Endothelial cell of umbilical vein (primary cell): ENCODE results near the gene SNAI3. TPM values are rescaled to one million over a fixed set of nuclear protein-coding genes. Genes with fewer than 3 reads are reported as not detected.

Experiments used
- BruUV-seq: library from RNA; stranded (reverse); fragments of 400-500 nt; replicated peaks from 2 replicates; lab custom pipeline; 2021; lab: Mats Ljungman, UMichigan
- CTCF ChIA-PET: fragments of 300-600, 350-600 bp; sonication (Branson Sonifier 250); formaldehyde crosslinking; loops from one replicate; lab custom pipeline; 2021; ENCODE audit warnings: antibody characterized with exemption, inconsistent platforms; lab: Charles Lee
- POLR2A ChIA-PET: fragments of 300-600, 350-600 bp; sonication (Branson Sonifier 250); formaldehyde crosslinking; loops from one replicate; lab custom pipeline; 2021; ENCODE audit warnings: antibody characterized with exemption, inconsistent platforms; lab: Charles Lee
- DNase-seq: peaks from one replicate; pipeline ENCODE4 v3.0.0-alpha.2; 2011; ENCODE audit warnings: low read depth, low spot score
- FAIRE-seq: peaks from 2 replicates; lab custom pipeline; 2011; peaks lifted over from hg19 to GRCh38; lab: Jason Lieb, UNC
- H2AFZ ChIP-seq: 2 replicates; pipeline ENCODE4 v1.6.0; 2012; ENCODE audit warnings: low read depth, low read length, control low read depth, inconsistent platforms
- H3K27ac ChIP-seq: 2 replicates; pipeline ENCODE4 v1.5.1; 2011; ENCODE audit warnings: low read depth, mild to moderate bottlenecking, control low read depth, low read length, moderate library complexity; ENCODE audit not compliant: insufficient read depth
- H3K27me3 ChIP-seq, 2 experiments: 2 replicates each; pipeline versions ENCODE4 v1.6.0 to v1.6.1; 2011; ENCODE audit warnings: low read length in 2 of 2, mixed read lengths in 1 of 2; ENCODE audit not compliant: control insufficient read depth in 2 of 2, insufficient read depth in 2 of 2
- H3K36me3 ChIP-seq, 2 experiments: 2 replicates in 1 of 2; 3 replicates in 1 of 2; pipeline ENCODE4 v1.5.1; 2011; ENCODE audit warnings: low read length in 2 of 2, mild to moderate bottlenecking in 1 of 2, moderate library complexity in 1 of 2; ENCODE audit not compliant: control insufficient read depth in 2 of 2, insufficient read depth in 2 of 2; ENCODE audit errors: extremely low read depth in 1 of 2
- H3K4me1 ChIP-seq: 3 replicates; pipeline ENCODE4 v1.5.1; 2011; ENCODE audit warnings: mild to moderate bottlenecking, low read length; ENCODE audit not compliant: control insufficient read depth, insufficient read depth; ENCODE audit errors: extremely low read depth
- H3K4me2 ChIP-seq: 2 replicates; pipeline ENCODE4 v1.6.1; 2011; ENCODE audit warnings: low read length, control low read depth, mixed read lengths; ENCODE audit not compliant: insufficient read depth
- H3K4me3 ChIP-seq, 3 experiments: fragments of 200-600 bp in 1 of 3; sonication (generic), shearing (Covaris generic) in 1 of 3; replicated peaks in 1 of 3; 2 replicates each; pipeline ENCODE4 v1.5.1; 2011 to 2016; ENCODE audit warnings: control low read depth in 3 of 3, low read length in 3 of 3, mild to moderate bottlenecking in 2 of 3, inconsistent platforms in 1 of 3, low read depth in 1 of 3, moderate library complexity in 1 of 3; ENCODE audit not compliant: insufficient read depth in 1 of 3
- H3K79me2 ChIP-seq: 2 replicates; pipeline ENCODE4 v1.6.0; 2012; ENCODE audit warnings: low read length, inconsistent platforms; ENCODE audit not compliant: control insufficient read depth, insufficient read depth
- H3K9ac ChIP-seq: replicated peaks from 2 replicates; pipeline ENCODE3; 2011; ENCODE audit warnings: low read length, control low read depth; ENCODE audit not compliant: insufficient read depth; ENCODE audit errors: extremely low read depth
- H3K9me1 ChIP-seq: replicated peaks from 3 replicates; pipeline ENCODE4 v1.6.0; 2011; ENCODE audit warnings: mild to moderate bottlenecking, low read length; ENCODE audit not compliant: control insufficient read depth, insufficient read depth; ENCODE audit errors: extremely low read depth
- H3K9me3 ChIP-seq: replicated peaks from 2 replicates; pipeline ENCODE4 v1.5.1; 2012; ENCODE audit warnings: low read length, inconsistent platforms; ENCODE audit not compliant: control insufficient read depth, insufficient read depth
- H4K20me1 ChIP-seq: replicated peaks from 2 replicates; pipeline ENCODE3; 2011; ENCODE audit warnings: mild to moderate bottlenecking, low read length; ENCODE audit not compliant: control insufficient read depth, insufficient read depth; ENCODE audit errors: extremely low read depth
- EZH2 ChIP-seq: IDR thresholded peaks from 2 replicates; pipeline ENCODE4 v1.6.1; 2012; ENCODE audit warnings: borderline replicate concordance, low read depth, mild to moderate bottlenecking, moderate library complexity, low read length, inconsistent platforms; ENCODE audit not compliant: severe bottlenecking
- FOS ChIP-seq: IDR thresholded peaks from 2 replicates; pipeline ENCODE4 v1.6.1; 2011; ENCODE audit warnings: mild to moderate bottlenecking, low read length, moderate library complexity, borderline replicate concordance; ENCODE audit not compliant: insufficient read depth
- GATA2 ChIP-seq: IDR thresholded peaks from 2 replicates; pipeline ENCODE4 v1.7.0; 2011; ENCODE audit warnings: low read depth, mild to moderate bottlenecking, moderate library complexity, mixed read lengths, low read length; ENCODE audit not compliant: insufficient read length, insufficient read depth
- JUN ChIP-seq: IDR thresholded peaks from 2 replicates; pipeline ENCODE4 v1.6.1; 2011; ENCODE audit warnings: borderline replicate concordance, low read depth; ENCODE audit not compliant: insufficient read length, insufficient read depth
- MYC ChIP-seq: IDR thresholded peaks from one replicate; pipeline ENCODE4 v1.6.1; 2011; ENCODE audit warnings: mild to moderate bottlenecking, low read depth, low read length
- POLR2A ChIP-seq: IDR thresholded peaks from 2 replicates; pipeline ENCODE4 v1.6.1; 2012; ENCODE audit warnings: low read depth, mild to moderate bottlenecking, control low read depth, low read length
- POLR2AphosphoS5 ChIP-seq: IDR thresholded peaks from 2 replicates; pipeline ENCODE4 v1.6.1; 2012; ENCODE audit warnings: low read depth, mild to moderate bottlenecking, control low read depth, low read length, moderate library complexity; ENCODE audit not compliant: insufficient read depth
- dilution Hi-C: fragments of 300-500 bp; cut with MboI; formaldehyde crosslinking; loops from one replicate; pipeline ENCODE4 v1.15.0; 2019; ENCODE audit warnings: low sequenced_read_pairs; ENCODE audit not compliant: extremely low pct_ligation_motif_present
- intact Hi-C: fragments of 100-400 bp; cut with micrococcal nuclease; formaldehyde crosslinking; loops from one replicate; pipeline ENCODE4 v1.10.0; 2022
- polyA plus RNA-seq, 4 experiments: library from polyadenylated mRNA; depleted of rRNA in 3 of 4; stranded (reverse) in 3 of 4; unstranded in 1 of 4; fragments of >200 nt; gene quantifications; 2 replicates each; pipeline versions ENCODE4 v1.2.1 to v1.2.3, GENCODE V29; 2011 to 2012; ENCODE audit warnings: missing spikeins in 1 of 4
- total RNA-seq: library from RNA; stranded (reverse); gene quantifications from 2 replicates; pipeline ENCODE4 v1.2.3, GENCODE V29; 2021
- TF ChIP-seq, protein P1 (sequence below), 2 donors: IDR thresholded peaks; 1 replicate in 1 of 2; 2 replicates in 1 of 2; pipeline ENCODE4 v1.5.1; 2011; ENCODE audit warnings: low read length in 2 of 2, mild to moderate bottlenecking in 2 of 2, moderate library complexity in 2 of 2, control low read depth in 1 of 2, inconsistent platforms in 1 of 2, low read depth in 1 of 2; ENCODE audit not compliant: insufficient read depth in 1 of 2; ENCODE audit errors: extremely low read depth in 1 of 2
- TF ChIP-seq, protein P2 (sequence below): IDR thresholded peaks from 2 replicates; pipeline ENCODE4 v1.6.1; 2011; ENCODE audit not compliant: insufficient read depth, insufficient read length

SNAI3 gene
- total and polyA plus RNA-seq, 2 donors (not counting 3 experiments of a cell fraction or from before 2014, with no cell fraction given) = 0.30 to 0.31 TPM

DNA sequence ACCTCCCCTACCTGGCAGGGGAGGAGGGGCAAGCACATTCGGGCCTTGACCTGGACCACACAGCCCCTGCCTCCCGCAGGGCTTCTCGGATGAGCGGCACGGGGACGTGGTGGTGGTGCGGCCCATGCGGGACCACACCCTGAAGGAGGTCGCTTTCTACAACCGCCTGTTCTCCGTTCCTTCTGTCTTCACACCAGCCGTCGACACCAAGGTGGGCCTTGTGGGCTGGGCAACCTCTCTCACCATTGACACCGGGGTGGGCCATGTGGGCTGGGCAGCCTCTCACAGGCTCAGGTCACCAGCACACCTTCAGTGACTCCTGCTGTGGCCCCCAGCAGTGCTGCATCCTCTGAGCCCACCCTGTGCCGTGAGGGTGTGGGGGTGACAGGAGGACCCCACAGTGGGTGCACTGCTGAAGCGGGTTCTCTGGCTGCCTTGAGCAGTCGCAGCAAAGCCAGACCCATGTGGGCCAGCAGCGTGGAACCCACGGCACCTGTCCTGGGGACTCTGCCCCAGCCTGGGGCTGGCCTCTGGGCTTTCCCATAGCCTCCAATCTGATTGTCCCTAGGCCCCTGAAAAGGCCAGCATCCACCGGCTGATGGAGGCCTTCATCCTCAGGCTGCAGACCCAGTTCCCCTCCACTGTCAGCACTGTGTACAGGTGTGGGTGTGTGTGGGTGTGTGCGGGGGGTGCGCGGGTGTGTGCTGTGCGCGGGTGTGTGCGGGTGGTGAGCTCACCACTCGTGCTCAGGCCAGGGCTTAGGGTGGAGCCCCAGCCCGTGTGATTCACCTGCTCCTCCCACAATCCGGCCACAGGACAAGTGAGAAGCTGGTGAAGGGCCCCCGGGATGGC is 27.5 kb upstream of the SNAI3 start:
- Histone ChIP-seq H3K27ac (no peak overlapping the region), H3K4me2 (no peak overlapping the region), H3K9ac (no peak overlapping the region), H2AFZ (no peak overlapping the region), H3K4me1 (no peaks in the 10 kb centered on the region), H3K27me3 (no peaks in the 10 kb centered on the region), H3K9me1 (no peaks in the 10 kb centered on the region), H3K9me3 (no peaks in the 10 kb centered on the region), H3K4me3 (no peak overlapping the region), H4K20me1 (no peaks in the 10 kb centered on the region), H3K79me2 (peaks cover 8% of the 10 kb centered on the region), H3K36me3 (peaks cover 16 to 50% of the 10 kb centered on the region in 2 experiments)
- ChIA-PET POLR2A (no interaction called here), CTCF (interaction anchor here (2.3 kb wide), 1 partner anchor 24 kb away, joined by 10 read pairs; no protein-coding TSS in a partner anchor)
- TF ChIP-seq JUN = no peak
- no peak for TF ChIP-seq POLR2A
- TF ChIP-seq EZH2 = no peak
- TF ChIP-seq GATA2 = no peak
- TF ChIP-seq, protein P1, sequence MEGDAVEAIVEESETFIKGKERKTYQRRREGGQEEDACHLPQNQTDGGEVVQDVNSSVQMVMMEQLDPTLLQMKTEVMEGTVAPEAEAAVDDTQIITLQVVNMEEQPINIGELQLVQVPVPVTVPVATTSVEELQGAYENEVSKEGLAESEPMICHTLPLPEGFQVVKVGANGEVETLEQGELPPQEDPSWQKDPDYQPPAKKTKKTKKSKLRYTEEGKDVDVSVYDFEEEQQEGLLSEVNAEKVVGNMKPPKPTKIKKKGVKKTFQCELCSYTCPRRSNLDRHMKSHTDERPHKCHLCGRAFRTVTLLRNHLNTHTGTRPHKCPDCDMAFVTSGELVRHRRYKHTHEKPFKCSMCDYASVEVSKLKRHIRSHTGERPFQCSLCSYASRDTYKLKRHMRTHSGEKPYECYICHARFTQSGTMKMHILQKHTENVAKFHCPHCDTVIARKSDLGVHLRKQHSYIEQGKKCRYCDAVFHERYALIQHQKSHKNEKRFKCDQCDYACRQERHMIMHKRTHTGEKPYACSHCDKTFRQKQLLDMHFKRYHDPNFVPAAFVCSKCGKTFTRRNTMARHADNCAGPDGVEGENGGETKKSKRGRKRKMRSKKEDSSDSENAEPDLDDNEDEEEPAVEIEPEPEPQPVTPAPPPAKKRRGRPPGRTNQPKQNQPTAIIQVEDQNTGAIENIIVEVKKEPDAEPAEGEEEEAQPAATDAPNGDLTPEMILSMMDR (IDR thresholded peaks at IDR 0.05; ENCODE audit: extremely low read depth in 1 of 2, insufficient read depth in 1 of 2, low read depth in 1 of 2, low read length in 2 of 2) = no peak
- TF ChIP-seq MYC = no peak
- TF ChIP-seq POLR2AphosphoS5 = no peak
- TF ChIP-seq, protein P2, sequence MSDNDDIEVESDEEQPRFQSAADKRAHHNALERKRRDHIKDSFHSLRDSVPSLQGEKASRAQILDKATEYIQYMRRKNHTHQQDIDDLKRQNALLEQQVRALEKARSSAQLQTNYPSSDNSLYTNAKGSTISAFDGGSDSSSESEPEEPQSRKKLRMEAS = no peak
- no peak for TF ChIP-seq FOS
- intact Hi-C loops = no loop called here
- no peak for FAIRE-seq
- BruUV-seq = no TSS peak
- dilution Hi-C loops = no loop called here
- no peak for DNase-seq
